ENCODE results near the gene TRIM27. TPM values are rescaled to one million over a fixed set of nuclear protein-coding genes. Genes with fewer than 3 reads are reported as not detected.
A peak's percentile ranks its signal among the peaks of the same experiment; 100 is the strongest.
"Not testable (repeated sequence)": the region's sequence is repeated elsewhere in the genome, so short reads cannot be mapped to it uniquely, and the experiment has no call there.

The TRIM27 gene
- total RNA-seq, 1 experiment from 2014 or later = 72.7 TPM

GRCh38 chr6:28896505-28897368 is 27.0 kb downstream of the TRIM27 start:
- peak; percentile 63 for DNase-seq (ENCODE audit: low spot score)

- peak; percentile 96 for DNase-seq (ENCODE audit: low spot score)
Measured at GRCh38 chr6:28895131-28895812, 28.5 kb downstream of the TRIM27 start.

GRCh38 chr6:28893172-28893799 is 30.5 kb downstream of the TRIM27 start:
- DNase-seq (ENCODE audit: low spot score) = no peak

- DNase-seq (ENCODE audit: low spot score) = no peak
Measured at GRCh38 chr6:28892525-28892924, 31.3 kb downstream of the TRIM27 start.

- DNase-seq (ENCODE audit: low spot score) = no peak
Measured at GRCh38 chr6:28887796-28888496, 35.8 kb downstream of the TRIM27 start.

- DNase-seq (ENCODE audit: low spot score) = no peak
Measured at GRCh38 chr6:28886079-28886439, 37.7 kb downstream of the TRIM27 start.

GRCh38 chr6:28884423-28885131 is 39.2 kb downstream of the TRIM27 start:
- no peak for DNase-seq (ENCODE audit: low spot score)

- DNase-seq (ENCODE audit: low spot score) = peak; percentile 72
Measured at GRCh38 chr6:28880894-28881780, 42.6 kb downstream of the TRIM27 start.

- no peak for DNase-seq (ENCODE audit: low spot score)
Measured at GRCh38 chr6:28880519-28880893, 43.3 kb downstream of the TRIM27 start.

GRCh38 chr6:28876710-28877109 is 47.1 kb downstream of the TRIM27 start:
- DNase-seq (ENCODE audit: low spot score) = no peak

GRCh38 chr6:28875191-28875747 is 48.5 kb downstream of the TRIM27 start:
- DNase-seq (ENCODE audit: low spot score) = no peak

GRCh38 chr6:28872157-28872817 is 51.5 kb downstream of the TRIM27 start:
- not testable (repeated sequence) for DNase-seq (ENCODE audit: low spot score)

GRCh38 chr6:28871335-28872156 is 52.2 kb downstream of the TRIM27 start:
- no peak for DNase-seq (ENCODE audit: low spot score)

GRCh38 chr6:28868873-28869272 is 54.9 kb downstream of the TRIM27 start:
- DNase-seq (ENCODE audit: low spot score) = no peak

GRCh38 chr6:28867086-28867409 is 56.7 kb downstream of the TRIM27 start:
- no peak for DNase-seq (ENCODE audit: low spot score)

GRCh38 chr6:28866205-28867085 is 57.3 kb downstream of the TRIM27 start:
- DNase-seq (ENCODE audit: low spot score) = peak; percentile 53

- peak; percentile 55 for DNase-seq (ENCODE audit: low spot score)
Measured at GRCh38 chr6:28865401-28866204, 58.2 kb downstream of the TRIM27 start.

Measured in H4 (cell line).